CD14-positive monocyte (primary cell): ENCODE results near the gene CHD2. TPM values are rescaled to one million over a fixed set of nuclear protein-coding genes. Genes with fewer than 3 reads are reported as not detected.

ENCODE experiments used
- DNase-seq, 3 donors: peaks; one replicate each; pipeline ENCODE4 v3.0.0-alpha.2; 2011 to 2022
- H2AFZ ChIP-seq: 2 replicates; pipeline ENCODE4 v1.6.0; 2012; ENCODE audit warnings: mild to moderate bottlenecking, low read depth, low read length, inconsistent platforms; ENCODE audit not compliant: insufficient read depth, poor library complexity, severe bottlenecking
- H3K27ac ChIP-seq, 2 donors: 1 replicate in 1 of 2; 2 replicates in 1 of 2; pipeline ENCODE4 v1.5.1; 2012 to 2013; ENCODE audit warnings: low read length in 2 of 2, control low read depth in 1 of 2, inconsistent platforms in 1 of 2, low read depth in 1 of 2, mild to moderate bottlenecking in 1 of 2
- H3K27me3 ChIP-seq, 2 donors: one replicate each; pipeline versions ENCODE4 v1.6.0 to v1.6.1; 2011 to 2013; ENCODE audit warnings: low read length in 2 of 2; ENCODE audit not compliant: control insufficient read depth in 2 of 2, insufficient read depth in 2 of 2
- H3K36me3 ChIP-seq, 2 donors: replicated peaks in 1 of 2; 1 replicate in 1 of 2; 2 replicates in 1 of 2; pipeline versions ENCODE4 v1.5.1 to v1.6.1; 2012 to 2013; ENCODE audit warnings: low read length in 2 of 2, control low read depth in 1 of 2, inconsistent platforms in 1 of 2, mild to moderate bottlenecking in 1 of 2; ENCODE audit not compliant: insufficient read depth in 2 of 2, control insufficient read depth in 1 of 2
- H3K4me1 ChIP-seq, 2 donors: 1 replicate in 1 of 2; 2 replicates in 1 of 2; pipeline versions ENCODE4 v1.5.1 to v1.6.1; 2012 to 2013; ENCODE audit warnings: low read length in 2 of 2, control low read depth in 1 of 2, inconsistent platforms in 1 of 2, mild to moderate bottlenecking in 1 of 2, moderate library complexity in 1 of 2; ENCODE audit not compliant: insufficient read depth in 2 of 2, control insufficient read depth in 1 of 2
- H3K4me2 ChIP-seq: replicated peaks from 2 replicates; pipeline ENCODE3; 2012; ENCODE audit warnings: low read length, moderate library complexity, mild to moderate bottlenecking; ENCODE audit not compliant: poor library complexity, severe bottlenecking; ENCODE audit errors: extremely low read depth
- H3K4me3 ChIP-seq, 3 experiments: fragments of 200-600 bp in 1 of 3; sonication (generic) in 1 of 3; replicated peaks in 1 of 3; 1 replicate in 2 of 3; 2 replicates in 1 of 3; pipeline ENCODE4 v1.5.1; 2011 to 2013; ENCODE audit warnings: low read length in 3 of 3, mild to moderate bottlenecking in 3 of 3, control low read depth in 2 of 3, low read depth in 2 of 3, inconsistent platforms in 1 of 3, moderate library complexity in 1 of 3
- H3K79me2 ChIP-seq: 2 replicates; pipeline ENCODE4 v1.6.0; 2012; ENCODE audit warnings: mild to moderate bottlenecking, control low read depth, inconsistent platforms, low read length, moderate library complexity; ENCODE audit not compliant: insufficient read depth
- H3K9ac ChIP-seq: 2 replicates; pipeline ENCODE4 v1.6.0; 2017; ENCODE audit warnings: low read length, mild to moderate bottlenecking; ENCODE audit not compliant: insufficient read depth, poor library complexity, severe bottlenecking
- H3K9me3 ChIP-seq, 2 donors: replicated peaks in 1 of 2; 1 replicate in 1 of 2; 2 replicates in 1 of 2; pipeline versions ENCODE4 v1.5.1 to v1.6.1; 2012 to 2013; ENCODE audit warnings: low read length in 2 of 2, control low read depth in 1 of 2; ENCODE audit not compliant: control insufficient read depth in 1 of 2, insufficient read depth in 1 of 2
- H4K20me1 ChIP-seq: 2 replicates; pipeline ENCODE4 v1.6.0; 2012; ENCODE audit warnings: mild to moderate bottlenecking, low read length, control low read depth, moderate library complexity; ENCODE audit not compliant: insufficient read depth
- H3K27ac Mint-ChIP-seq, 7 donors: one replicate each; pipeline ENCODE4 v1.8.0; 2020; ENCODE audit warnings: mild to moderate bottlenecking in 7 of 7, mixed read lengths in 7 of 7, moderate library complexity in 6 of 7, inconsistent platforms in 2 of 7
- H3K27me3 Mint-ChIP-seq, 3 donors: one replicate each; pipeline ENCODE4 v1.8.0; 2021 to 2022; ENCODE audit warnings: low read depth in 3 of 3, mild to moderate bottlenecking in 3 of 3, mixed read lengths in 3 of 3, moderate library complexity in 3 of 3, inconsistent platforms in 1 of 3
- H3K36me3 Mint-ChIP-seq, 2 donors: one replicate each; pipeline ENCODE4 v1.8.0; 2020; ENCODE audit warnings: mixed read lengths in 2 of 2, inconsistent platforms in 1 of 2, mild to moderate bottlenecking in 1 of 2
- H3K4me1 Mint-ChIP-seq: one replicate; pipeline ENCODE4 v1.8.0; 2020; ENCODE audit warnings: mild to moderate bottlenecking, mixed read lengths
- H3K4me3 Mint-ChIP-seq, 2 donors: one replicate each; pipeline ENCODE4 v1.8.0; 2020; ENCODE audit warnings: mild to moderate bottlenecking in 2 of 2, mixed read lengths in 2 of 2, moderate library complexity in 1 of 2
- H3K9me3 Mint-ChIP-seq, 7 donors: one replicate each; pipeline ENCODE4 v1.8.0; 2020 to 2022; ENCODE audit warnings: mixed read lengths in 7 of 7, mild to moderate bottlenecking in 6 of 7, moderate library complexity in 6 of 7, inconsistent platforms in 2 of 7
- WGBS: methylation state at CpG from one replicate; pipeline ENCODE4 v1.1.5; 2013; ENCODE audit warnings: missing lambda C conversion rate; ENCODE audit not compliant: insufficient coverage; 5-methylcytosine and 5-hydroxymethylcytosine counted together
- intact Hi-C, 2 donors: fragments of 100-400 bp; cut with micrococcal nuclease; formaldehyde crosslinking; loops; one replicate each; pipeline versions ENCODE4 v1.15.0 to v1.15.1; 2023
- polyA plus RNA-seq, 3 donors: library from polyadenylated mRNA; depleted of rRNA in 1 of 3; unstranded in 2 of 3; stranded (reverse) in 1 of 3; fragments of 300-500 nt in 2 of 3; fragments of >200 nt in 1 of 3; fragmentation: Illumina TruSeq in 2 of 3; gene quantifications; 1 replicate in 2 of 3; 2 replicates in 1 of 3; pipeline ENCODE4 v1.2.3, GENCODE V29; 2012 to 2021
- TF ChIP-seq, protein P1 (sequence below): fragments of 200-600 bp; IDR thresholded peaks from one replicate; pipeline ENCODE4 v1.8.0; 2022; ENCODE audit warnings: antibody characterized with exemption, mild to moderate bottlenecking

Gene CHD2
- polyA plus RNA-seq, 3 donors: 9.6 to 61.2 (median 11.4) TPM

- Histone ChIP-seq H3K9me3 (no peaks in the 10 kb centered on the region), H4K20me1 (peaks cover 64% of the 10 kb centered on the region), H3K4me3 (no peak overlapping the region), H3K79me2 (peaks cover 17% of the 10 kb centered on the region), H3K36me3 (peaks cover 97 to 98% of the 10 kb centered on the region in 2 donors), H2AFZ (no peak overlapping the region), H3K4me1 (no peaks in the 10 kb centered on the region), H3K27ac (peak overlapping the region in 1 of 2 donors; percentile 57), H3K4me2 (no peak overlapping the region), H3K9ac (no peak overlapping the region), H3K27me3 (no peaks in the 10 kb centered on the region)
- intact Hi-C loops: loop anchor here in 1 of 2 donors (10.0 kb wide), 1 partner anchor 55 kb away; no protein-coding TSS in a partner anchor
- peaks cover 76 to 86% of the 10 kb centered on the region in 2 donors for H3K36me3 Mint-ChIP-seq
- H3K27ac Mint-ChIP-seq: peak overlapping the region in 2 of 7 donors; percentile 55 to 65
- TF ChIP-seq, protein P1, sequence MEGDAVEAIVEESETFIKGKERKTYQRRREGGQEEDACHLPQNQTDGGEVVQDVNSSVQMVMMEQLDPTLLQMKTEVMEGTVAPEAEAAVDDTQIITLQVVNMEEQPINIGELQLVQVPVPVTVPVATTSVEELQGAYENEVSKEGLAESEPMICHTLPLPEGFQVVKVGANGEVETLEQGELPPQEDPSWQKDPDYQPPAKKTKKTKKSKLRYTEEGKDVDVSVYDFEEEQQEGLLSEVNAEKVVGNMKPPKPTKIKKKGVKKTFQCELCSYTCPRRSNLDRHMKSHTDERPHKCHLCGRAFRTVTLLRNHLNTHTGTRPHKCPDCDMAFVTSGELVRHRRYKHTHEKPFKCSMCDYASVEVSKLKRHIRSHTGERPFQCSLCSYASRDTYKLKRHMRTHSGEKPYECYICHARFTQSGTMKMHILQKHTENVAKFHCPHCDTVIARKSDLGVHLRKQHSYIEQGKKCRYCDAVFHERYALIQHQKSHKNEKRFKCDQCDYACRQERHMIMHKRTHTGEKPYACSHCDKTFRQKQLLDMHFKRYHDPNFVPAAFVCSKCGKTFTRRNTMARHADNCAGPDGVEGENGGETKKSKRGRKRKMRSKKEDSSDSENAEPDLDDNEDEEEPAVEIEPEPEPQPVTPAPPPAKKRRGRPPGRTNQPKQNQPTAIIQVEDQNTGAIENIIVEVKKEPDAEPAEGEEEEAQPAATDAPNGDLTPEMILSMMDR: no peak
- no peaks in the 10 kb centered on the region for H3K9me3 Mint-ChIP-seq
- no peak for DNase-seq
- peaks cover 4% of the 10 kb centered on the region for H3K4me1 Mint-ChIP-seq
- 100% methylated on average over 1 of the region's 2 CpGs for WGBS
- peaks cover 0 to 2% (median 1%) of the 10 kb centered on the region in 3 donors for H3K27me3 Mint-ChIP-seq
- H3K4me3 Mint-ChIP-seq: no peak overlapping the region
Observed at GRCh38 chr15:92990031-92990430, 89.9 kb downstream of the CHD2 start.

DNA sequence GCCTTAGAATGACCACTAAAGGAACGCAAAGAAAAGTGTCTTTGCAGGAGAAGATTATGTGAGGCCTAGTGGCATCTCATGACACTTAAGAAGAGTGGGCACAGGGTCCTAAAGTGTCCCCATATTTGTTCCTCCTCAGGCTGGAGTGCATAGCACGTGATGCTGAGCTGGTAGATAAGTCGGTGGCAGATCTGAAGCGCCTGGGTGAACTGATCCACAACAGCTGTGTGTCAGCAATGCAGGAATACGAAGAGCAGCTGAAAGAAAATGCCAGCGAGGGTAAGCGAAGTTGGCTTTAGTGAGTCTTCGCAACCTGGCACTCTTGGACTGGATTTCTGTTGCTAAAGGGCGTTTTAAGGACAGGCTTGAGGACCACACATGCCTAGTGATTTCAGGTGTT is 92.6 kb downstream of the CHD2 start:
- H3K4me1 ChIP-seq: no peaks in the 10 kb centered on the region
- H3K4me2 ChIP-seq: no peak overlapping the region
- Mint-ChIP-seq H3K27ac (peak overlapping the region in 1 of 7 donors; percentile 12), H3K4me1 (peaks cover 4% of the 10 kb centered on the region), H3K9me3 (no peaks in the 10 kb centered on the region), H3K4me3 (no peak overlapping the region), H3K27me3 (peaks cover 0 to 3% (median 2%) of the 10 kb centered on the region in 3 donors), H3K36me3 (peaks cover 79 to 90% of the 10 kb centered on the region in 2 donors)
- no peaks in the 10 kb centered on the region for H3K9me3 ChIP-seq
- peaks cover 98 to 100% of the 10 kb centered on the region in 2 donors for H3K36me3 ChIP-seq
- no peak for DNase-seq
- 100% methylated on average over 9 of the region's 9 CpGs for WGBS
- H2AFZ ChIP-seq: no peak overlapping the region
- TF ChIP-seq, protein P1: no peak
- no peak overlapping the region for H3K27ac ChIP-seq
- H3K27me3 ChIP-seq: no peaks in the 10 kb centered on the region
- H4K20me1 ChIP-seq: peaks cover 67% of the 10 kb centered on the region
- intact Hi-C loops: loop anchor here in 1 of 2 donors (10.0 kb wide), 1 partner anchor 58 kb away; no protein-coding TSS in a partner anchor
- H3K79me2 ChIP-seq: peaks cover 12% of the 10 kb centered on the region
- no peak overlapping the region for H3K4me3 ChIP-seq
- H3K9ac ChIP-seq: no peak overlapping the region
